Activated T-helper 2 cell treated with anti-CD3 and anti-CD28 coated beads, Interferon-gamma antibody, Interleukin-2, Interleukin-4, amounts not matched to agents 10 μg/mL and 5 μg/mL and 100 μg/mL, durations not matched to agents 14 hours and 24 hours and 36 hours (primary cell): ENCODE measurements around the gene S100A7. TPM values are rescaled to one million over a fixed set of nuclear protein-coding genes. Genes with fewer than 3 reads are reported as not detected.

Experiments
- DNase-seq: peaks from one replicate; pipeline ENCODE4 v3.0.0; 2021; ENCODE audit warnings: low spot score
- H3K27ac Mint-ChIP-seq: one replicate; pipeline ENCODE4 v1.8.0; 2021; ENCODE audit warnings: mixed read lengths
- H3K27me3 Mint-ChIP-seq: one replicate; pipeline ENCODE4 v1.8.0; 2021; ENCODE audit warnings: low read depth, mixed read lengths
- H3K36me3 Mint-ChIP-seq: one replicate; pipeline ENCODE4 v1.8.0; 2021; ENCODE audit warnings: low read depth, mixed read lengths
- H3K4me1 Mint-ChIP-seq: one replicate; pipeline ENCODE4 v1.8.0; 2021; ENCODE audit warnings: low read depth, mixed read lengths
- H3K4me3 Mint-ChIP-seq: one replicate; pipeline ENCODE4 v1.8.0; 2021; ENCODE audit warnings: low read depth, mild to moderate bottlenecking, moderate library complexity, mixed read lengths
- H3K9me3 Mint-ChIP-seq: one replicate; pipeline ENCODE4 v1.8.0; 2021; ENCODE audit warnings: mixed read lengths
- intact Hi-C: fragments of 100-400 bp; cut with micrococcal nuclease; formaldehyde crosslinking; loops from one replicate; pipeline ENCODE4 v1.15.1; 2023
- total RNA-seq: library from RNA; stranded (reverse); gene quantifications from 2 replicates; pipeline ENCODE4 v1.2.3, GENCODE V29; 2022

The S100A7 gene
- total RNA-seq, 1 donor from 2014 or later = not detected

- no peaks in the 10 kb centered on the region for H3K36me3 Mint-ChIP-seq
- no peaks in the 10 kb centered on the region for H3K9me3 Mint-ChIP-seq
- no peak for DNase-seq
- no peaks in the 10 kb centered on the region for H3K4me1 Mint-ChIP-seq
- intact Hi-C loops = no loop called here
- H3K27ac Mint-ChIP-seq = no peak overlapping the region
- no peak overlapping the region for H3K4me3 Mint-ChIP-seq
- H3K27me3 Mint-ChIP-seq = peaks cover 17% of the 10 kb centered on the region
Observed at GRCh38 chr1:153490272-153491051, 30.0 kb upstream of the S100A7 start.

GRCh38 chr1:153488731-153489130, 28.3 kb upstream of the S100A7 start:
- DNase-seq = no peak
- Mint-ChIP-seq H3K36me3 (no peaks in the 10 kb centered on the region), H3K27ac (no peak overlapping the region), H3K27me3 (peaks cover 24% of the 10 kb centered on the region), H3K4me3 (no peak overlapping the region), H3K9me3 (no peaks in the 10 kb centered on the region), H3K4me1 (no peaks in the 10 kb centered on the region)
- intact Hi-C loops = no loop called here

GRCh38 chr1:153487707-153488106, 27.3 kb upstream of the S100A7 start:
- no peak overlapping the region for H3K27ac Mint-ChIP-seq
- no peak overlapping the region for H3K4me3 Mint-ChIP-seq
- peaks cover 28% of the 10 kb centered on the region for H3K27me3 Mint-ChIP-seq
- intact Hi-C loops = no loop called here
- H3K9me3 Mint-ChIP-seq = no peaks in the 10 kb centered on the region
- DNase-seq = no peak
- no peaks in the 10 kb centered on the region for H3K36me3 Mint-ChIP-seq
- H3K4me1 Mint-ChIP-seq = no peaks in the 10 kb centered on the region

- H3K27me3 Mint-ChIP-seq = peaks cover 35% of the 10 kb centered on the region
- H3K9me3 Mint-ChIP-seq = no peaks in the 10 kb centered on the region
- H3K4me3 Mint-ChIP-seq = no peak overlapping the region
- H3K27ac Mint-ChIP-seq = no peak overlapping the region
- no peaks in the 10 kb centered on the region for H3K4me1 Mint-ChIP-seq
- DNase-seq = no peak
- intact Hi-C loops = no loop called here
- no peaks in the 10 kb centered on the region for H3K36me3 Mint-ChIP-seq
Observed at GRCh38 chr1:153485863-153486262, 25.4 kb upstream of the S100A7 start.

- H3K27ac Mint-ChIP-seq = no peak overlapping the region
- H3K27me3 Mint-ChIP-seq = peaks cover 52% of the 10 kb centered on the region
- no peak overlapping the region for H3K4me3 Mint-ChIP-seq
- no peaks in the 10 kb centered on the region for H3K36me3 Mint-ChIP-seq
- intact Hi-C loops = no loop called here
- no peaks in the 10 kb centered on the region for H3K9me3 Mint-ChIP-seq
- H3K4me1 Mint-ChIP-seq = no peaks in the 10 kb centered on the region
- no peak for DNase-seq
Observed at GRCh38 chr1:153483776-153484175, 23.3 kb upstream of the S100A7 start.

- no peak overlapping the region for H3K4me3 Mint-ChIP-seq
- H3K27me3 Mint-ChIP-seq = peaks cover 50% of the 10 kb centered on the region
Observed at GRCh38 chr1:153481124-153481523, 20.7 kb upstream of the S100A7 start.

GRCh38 chr1:153478692-153479618, 18.5 kb upstream of the S100A7 start:
- no peak overlapping the region for H3K27ac Mint-ChIP-seq

More at GRCh38 chr1:153481124-153481523, 20.7 kb upstream of the S100A7 start:
- H3K9me3 Mint-ChIP-seq = no peaks in the 10 kb centered on the region
- intact Hi-C loops = no loop called here
- no peak for DNase-seq
- H3K4me1 Mint-ChIP-seq = no peaks in the 10 kb centered on the region
- no peak overlapping the region for H3K27ac Mint-ChIP-seq
- H3K36me3 Mint-ChIP-seq = no peaks in the 10 kb centered on the region

GRCh38 chr1:153478047-153478691, 17.7 kb upstream of the S100A7 start:
- Mint-ChIP-seq H3K36me3 (no peaks in the 10 kb centered on the region), H3K4me3 (no peak overlapping the region), H3K27me3 (peaks cover 36% of the 10 kb centered on the region), H3K27ac (no peak overlapping the region), H3K4me1 (no peaks in the 10 kb centered on the region), H3K9me3 (no peaks in the 10 kb centered on the region)
- no peak for DNase-seq
- intact Hi-C loops = no loop called here

More at GRCh38 chr1:153478692-153479618, 18.5 kb upstream of the S100A7 start:
- no peak overlapping the region for H3K4me3 Mint-ChIP-seq
- DNase-seq = no peak
- H3K9me3 Mint-ChIP-seq = no peaks in the 10 kb centered on the region
- no peaks in the 10 kb centered on the region for H3K36me3 Mint-ChIP-seq
- no peaks in the 10 kb centered on the region for H3K4me1 Mint-ChIP-seq
- peaks cover 40% of the 10 kb centered on the region for H3K27me3 Mint-ChIP-seq
- intact Hi-C loops = no loop called here

- no peak overlapping the region for H3K4me3 Mint-ChIP-seq
- no peaks in the 10 kb centered on the region for H3K4me1 Mint-ChIP-seq
- H3K27me3 Mint-ChIP-seq = peaks cover 28% of the 10 kb centered on the region
- peaks cover 15% of the 10 kb centered on the region for H3K9me3 Mint-ChIP-seq
- intact Hi-C loops = no loop called here
- no peak overlapping the region for H3K27ac Mint-ChIP-seq
- no peaks in the 10 kb centered on the region for H3K36me3 Mint-ChIP-seq
- no peak for DNase-seq
Observed at GRCh38 chr1:153476491-153477093, 16.1 kb upstream of the S100A7 start.

GRCh38 chr1:153475282-153475681, 14.8 kb upstream of the S100A7 start:
- Mint-ChIP-seq H3K4me3 (no peak overlapping the region), H3K27me3 (peaks cover 18% of the 10 kb centered on the region), H3K27ac (no peak overlapping the region), H3K9me3 (peaks cover 15% of the 10 kb centered on the region), H3K36me3 (no peaks in the 10 kb centered on the region), H3K4me1 (peaks cover 4% of the 10 kb centered on the region)
- DNase-seq = no peak
- intact Hi-C loops = no loop called here

- no peak overlapping the region for H3K27ac Mint-ChIP-seq
- no peaks in the 10 kb centered on the region for H3K36me3 Mint-ChIP-seq
- DNase-seq = no peak
- H3K4me3 Mint-ChIP-seq = no peak overlapping the region
- peaks cover 12% of the 10 kb centered on the region for H3K27me3 Mint-ChIP-seq
- intact Hi-C loops = no loop called here
- peaks cover 15% of the 10 kb centered on the region for H3K9me3 Mint-ChIP-seq
- peaks cover 4% of the 10 kb centered on the region for H3K4me1 Mint-ChIP-seq
Observed at GRCh38 chr1:153474347-153474746, 13.9 kb upstream of the S100A7 start.

- H3K4me1 Mint-ChIP-seq = peaks cover 4% of the 10 kb centered on the region
- H3K9me3 Mint-ChIP-seq = peaks cover 15% of the 10 kb centered on the region
- H3K27ac Mint-ChIP-seq = no peak overlapping the region
- no peak for DNase-seq
- intact Hi-C loops = no loop called here
- H3K4me3 Mint-ChIP-seq = no peak overlapping the region
- H3K36me3 Mint-ChIP-seq = no peaks in the 10 kb centered on the region
- peaks cover 10% of the 10 kb centered on the region for H3K27me3 Mint-ChIP-seq
Observed at GRCh38 chr1:153470707-153471106, 10.3 kb upstream of the S100A7 start.
